Tibial nerve (tissue), 4 donors: ENCODE results near the gene EIF2AK2.
A peak's percentile ranks its signal among the peaks of the same experiment; 100 is the strongest.

Experiments
- CTCF ChIP-seq, 5 experiments: fragments of 200-600 bp in 3 of 5; fragments of 450-650 bp in 2 of 5; sonication (generic) in 3 of 5; IDR thresholded peaks; one replicate each; pipeline ENCODE4 v1.5.1; 2016 to 2019; ENCODE audit warnings: antibody characterized with exemption in 5 of 5, mild to moderate bottlenecking in 3 of 5, moderate library complexity in 2 of 5
- EP300 ChIP-seq, 2 donors: sonication (generic); formaldehyde crosslinking; IDR thresholded peaks; one replicate each; pipeline ENCODE4 v1.6.1; 2017; ENCODE audit warnings: antibody characterized with exemption in 2 of 2, mild to moderate bottlenecking in 1 of 2
- POLR2A ChIP-seq, 2 donors: fragments of 450-650 bp; IDR thresholded peaks; one replicate each; pipeline ENCODE4 v1.6.1; 2017; ENCODE audit warnings: antibody characterized with exemption in 2 of 2, mild to moderate bottlenecking in 2 of 2, moderate library complexity in 2 of 2

GRCh38 chr2:37180006-37180639 is 23.3 kb upstream of the EIF2AK2 start:
- TF ChIP-seq CTCF (IDR thresholded peaks at IDR 0.05) (no peak), EP300 (IDR thresholded peaks at IDR 0.05) (peak in 1 of 2 donors; percentile 24), POLR2A (IDR thresholded peaks at IDR 0.05) (no peak)
